HFFc6 (cell line): ENCODE data around the gene TTC7B. TPM values are rescaled to one million over a fixed set of nuclear protein-coding genes. Genes with fewer than 3 reads are reported as not detected.

Experiments used
- DNase-seq: peaks from one replicate; pipeline ENCODE4 v3.0.0-alpha.2; 2018
- H3K27ac Mint-ChIP-seq: 2 replicates; pipeline ENCODE4 v1.8.0; 2020; ENCODE audit warnings: mild to moderate bottlenecking, mixed read lengths
- H3K27me3 Mint-ChIP-seq: 2 replicates; pipeline ENCODE4 v1.8.0; 2021; ENCODE audit warnings: mild to moderate bottlenecking, moderate library complexity, mixed read lengths; ENCODE audit not compliant: insufficient read depth
- H3K36me3 Mint-ChIP-seq: 2 replicates; pipeline ENCODE4 v1.8.0; 2021; ENCODE audit warnings: low read depth, mixed read lengths
- H3K4me1 Mint-ChIP-seq: 2 replicates; pipeline ENCODE4 v1.8.0; 2020; ENCODE audit warnings: low read depth, mixed read lengths
- H3K4me3 Mint-ChIP-seq: 2 replicates; pipeline ENCODE4 v1.8.0; 2020; ENCODE audit warnings: mild to moderate bottlenecking, moderate library complexity, mixed read lengths
- H3K9me3 Mint-ChIP-seq: 2 replicates; pipeline ENCODE4 v1.8.0; 2020; ENCODE audit warnings: mild to moderate bottlenecking, mixed read lengths
- CTCF ChIP-seq: fragments of 200-600 bp; sonication (generic); IDR thresholded peaks from 2 replicates; pipeline ENCODE4 v1.5.0; 2021; ENCODE audit warnings: antibody characterized with exemption, mild to moderate bottlenecking
- total RNA-seq, 6 experiments: library from RNA; stranded (reverse); fragmentation: NEBNext Ultra II Directional; extraction: Animal tissue kit (Norgen Biotek cat#: 25700); gene quantifications; 2 replicates in 1 of 6; 3 replicates in 5 of 6; pipeline ENCODE4 v1.2.3, GENCODE V29; 2021

Gene TTC7B
- total RNA-seq, 6 experiments from 2014 or later, result 34.6 to 46.9 (median 40.9) TPM

DNA sequence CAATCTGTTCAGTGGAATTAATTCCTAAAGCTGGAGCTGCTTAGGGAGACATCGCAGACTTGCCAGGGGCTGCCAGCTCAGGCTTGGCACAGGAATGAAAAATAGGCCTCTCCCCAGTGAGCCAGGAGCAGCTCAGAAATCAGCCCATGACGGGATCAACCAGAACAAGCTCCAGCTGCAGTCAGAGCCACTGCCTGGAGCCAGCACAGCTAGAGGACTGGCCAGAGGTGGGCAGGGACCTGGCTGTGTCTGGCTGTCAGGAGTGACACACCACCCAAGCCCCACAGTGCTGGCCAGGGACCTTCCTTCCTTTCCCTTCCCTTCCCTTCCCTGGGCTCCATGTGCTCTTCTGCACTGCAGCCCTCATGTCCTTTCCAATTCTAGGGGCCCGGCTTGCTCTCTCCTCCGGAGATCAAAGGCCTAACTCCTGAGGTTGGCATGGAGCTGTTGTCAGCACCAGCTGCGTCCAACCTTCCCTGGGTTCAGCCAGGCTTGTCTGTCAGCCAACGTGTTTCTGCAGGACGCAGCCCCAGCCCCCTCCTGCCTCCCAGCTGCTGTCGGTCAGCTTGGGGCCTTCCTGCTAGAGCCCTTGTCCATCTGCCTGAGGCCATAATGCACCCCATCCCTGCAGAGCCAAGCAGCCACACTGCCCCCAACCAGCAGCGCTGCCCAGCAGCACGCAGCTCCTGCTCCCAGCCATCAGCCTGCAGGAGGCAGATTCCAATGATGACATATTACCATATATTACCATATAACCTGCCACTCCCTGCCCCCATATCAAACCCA lies 270.1 kb downstream of the TTC7B start:
- no peaks in the 10 kb centered on the region; the same call in none of the 2 replicates for H3K27me3 Mint-ChIP-seq
- no peaks in the 10 kb centered on the region for H3K36me3 Mint-ChIP-seq
- no peaks in the 10 kb centered on the region for H3K4me1 Mint-ChIP-seq
- no peak overlapping the region for H3K4me3 Mint-ChIP-seq
- no peak overlapping the region for H3K27ac Mint-ChIP-seq
- no peak for TF ChIP-seq CTCF
- no peak for DNase-seq
- H3K9me3 Mint-ChIP-seq, result no peaks in the 10 kb centered on the region

DNA sequence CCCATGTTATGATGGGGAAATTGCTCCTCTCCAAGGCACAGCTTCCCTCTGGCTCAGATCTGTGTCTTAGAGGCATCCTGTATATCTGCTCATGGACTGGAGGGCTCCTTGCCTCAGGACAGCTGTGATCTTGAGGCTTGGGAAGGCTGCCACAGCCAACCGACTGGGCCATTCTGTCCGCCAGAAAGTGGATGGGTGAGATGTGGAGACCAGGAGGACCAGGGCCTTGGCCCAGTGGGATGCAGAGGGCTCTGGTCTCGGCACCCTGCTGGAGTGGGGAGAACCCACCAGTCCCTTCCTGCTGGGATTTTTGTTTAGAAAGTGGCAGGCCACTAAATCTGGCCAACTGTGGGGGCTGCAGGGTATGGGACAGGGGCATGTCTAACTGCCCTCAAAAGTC lies 270.8 kb downstream of the TTC7B start:
- Mint-ChIP-seq H3K4me1 (no peaks in the 10 kb centered on the region), H3K27me3 (no peaks in the 10 kb centered on the region; the same call in 1 of the 2 replicates), H3K9me3 (no peaks in the 10 kb centered on the region), H3K36me3 (no peaks in the 10 kb centered on the region), H3K4me3 (no peak overlapping the region), H3K27ac (no peak overlapping the region)
- TF ChIP-seq CTCF, result no peak
- no peak for DNase-seq

GRCh38 chr14:90544971-90545370 lies 271.3 kb downstream of the TTC7B start:
- DNase-seq, result no peak
- Mint-ChIP-seq H3K9me3 (no peaks in the 10 kb centered on the region), H3K27ac (no peak overlapping the region), H3K4me1 (no peaks in the 10 kb centered on the region), H3K27me3 (no peaks in the 10 kb centered on the region), H3K36me3 (no peaks in the 10 kb centered on the region), H3K4me3 (no peak overlapping the region)
- no peak for TF ChIP-seq CTCF

- no peaks in the 10 kb centered on the region for H3K36me3 Mint-ChIP-seq
- H3K9me3 Mint-ChIP-seq, result no peaks in the 10 kb centered on the region
- no peak overlapping the region for H3K27ac Mint-ChIP-seq
- H3K4me1 Mint-ChIP-seq, result no peaks in the 10 kb centered on the region
- no peak for TF ChIP-seq CTCF
- no peak for DNase-seq
- H3K4me3 Mint-ChIP-seq, result no peak overlapping the region
- no peaks in the 10 kb centered on the region for H3K27me3 Mint-ChIP-seq
Measured at GRCh38 chr14:90544566-90544965, 271.7 kb downstream of the TTC7B start.

GRCh38 chr14:90543876-90544275 lies 272.4 kb downstream of the TTC7B start:
- Mint-ChIP-seq H3K4me3 (no peak overlapping the region), H3K27me3 (no peaks in the 10 kb centered on the region), H3K4me1 (no peaks in the 10 kb centered on the region), H3K9me3 (no peaks in the 10 kb centered on the region), H3K27ac (no peak overlapping the region), H3K36me3 (no peaks in the 10 kb centered on the region)
- no peak for TF ChIP-seq CTCF
- no peak for DNase-seq
